Right lobe of liver (tissue), 6 donors: ENCODE data around the gene GP1BB. TPM values are rescaled to one million over a fixed set of nuclear protein-coding genes. Genes with fewer than 3 reads are reported as not detected.
"Not testable (repeated sequence)": the region's sequence is repeated elsewhere in the genome, so short reads cannot be mapped to it uniquely, and the experiment has no call there.

Experiments used
- ATAC-seq, 4 donors: fragments of 200-7000 bp; cut with Tn5 transposase; one replicate each; pipeline ENCODE4 v1.9.1; 2020; ENCODE audit warnings: mild to moderate bottlenecking in 4 of 4, moderate library complexity in 4 of 4
- DNase-seq, 3 donors: peaks; one replicate each; pipeline ENCODE4 v3.0.0-alpha.2; 2020
- H3K27ac ChIP-seq, 3 donors: fragments of 200-600 bp; one replicate each; pipeline ENCODE4 v1.8.0; 2022
- H3K27me3 ChIP-seq, 2 donors: fragments of 200-600 bp; one replicate each; pipeline ENCODE4 v1.8.0; 2022
- H3K36me3 ChIP-seq, 4 donors: fragments of 200-600 bp; sonication (generic) in 1 of 4; one replicate each; pipeline versions ENCODE4 v1.5.1 to v1.8.0; 2017 to 2022; ENCODE audit warnings: control low read depth in 1 of 4
- H3K4me1 ChIP-seq, 4 donors: fragments of 200-600 bp; sonication (generic) in 1 of 4; one replicate each; pipeline versions ENCODE4 v1.5.1 to v1.8.0; 2017 to 2022; ENCODE audit warnings: control low read depth in 1 of 4
- H3K4me3 ChIP-seq, 3 donors: fragments of 200-600 bp; one replicate each; pipeline ENCODE4 v1.8.0; 2022
- H3K9me3 ChIP-seq, 4 donors: fragments of 200-600 bp; sonication (generic) in 1 of 4; one replicate each; pipeline versions ENCODE4 v1.5.1 to v1.8.0; 2017 to 2022; ENCODE audit warnings: control low read depth in 1 of 4
- CTCF ChIP-seq, 4 donors: fragments of 200-600 bp in 3 of 4; fragments of 450-650 bp in 1 of 4; IDR thresholded peaks; one replicate each; pipeline versions ENCODE4 v1.5.1 to v1.8.0; 2016 to 2022; ENCODE audit warnings: antibody characterized with exemption in 4 of 4, mild to moderate bottlenecking in 2 of 4
- POLR2A ChIP-seq: fragments of 450-650 bp; IDR thresholded peaks from one replicate; pipeline ENCODE4 v1.6.1; 2017; ENCODE audit warnings: antibody characterized with exemption, mild to moderate bottlenecking
- WGBS: methylation state at CpG from one replicate; pipeline ENCODE4 v1.1.6; 2018; ENCODE audit warnings: low coverage, low lambda C conversion rate; ENCODE audit not compliant: insufficient coverage; ENCODE audit errors: missing lambda C conversion rate; 5-methylcytosine and 5-hydroxymethylcytosine counted together
- intact Hi-C, 2 donors: fragments of 100-400 bp; cut with DNase I; formaldehyde crosslinking; loops; one replicate each; pipeline versions ENCODE4 v1.11.2 to v1.14.1; 2022
- total RNA-seq, 6 experiments: library from RNA; depleted of rRNA in 2 of 6; stranded (reverse); fragments of >200 nt in 2 of 6; fragmentation: NEBNext Ultra II Directional in 3 of 6; extraction: Animal tissue kit (Norgen Biotek cat#: 25700) in 3 of 6; gene quantifications; one replicate each; pipeline versions ENCODE4 v1.1.0 to v1.2.4, GENCODE V29; 2016 to 2023
- donor health status: DM: no; HTN: yes; CAD: no.
- donor health status: DM: no; HTN: no; CAD: no.
- donor health status: DM: no; HTN: no; CAD: no.
- donor health status: DM: no; HTN: yes; CAD: no.
- donor health status: DM: no; HTN: yes; CAD: no.

Gene GP1BB
- total RNA-seq, 6 experiments from 2014 or later = 0.15 to 1.3 (median 0.62) TPM; not detected in 1

DNA sequence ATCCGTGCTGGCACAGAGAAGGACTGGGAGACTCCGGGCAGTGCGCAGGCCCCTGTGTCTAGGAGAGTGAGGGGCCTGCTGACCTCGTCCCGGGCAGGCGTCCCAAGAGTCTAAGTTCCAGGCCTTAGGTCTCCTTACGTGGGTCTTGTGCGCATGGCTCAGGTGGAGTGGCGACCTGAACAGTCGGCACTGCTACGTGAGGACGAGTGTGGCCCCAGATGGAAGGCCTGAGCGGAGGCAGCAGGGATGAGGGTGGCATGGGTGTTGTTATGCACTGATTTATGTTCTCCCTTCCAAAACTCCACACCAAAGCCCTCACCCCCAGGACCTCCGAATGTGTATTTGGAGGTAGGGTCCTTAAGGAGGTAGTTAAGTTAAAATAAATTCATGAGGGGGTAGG is 29.8 kb upstream of the GP1BB start:
- 83% methylated on average over 1 of the region's 14 CpGs for WGBS
- Histone ChIP-seq H3K4me3 (no peak overlapping the region), H3K9me3 (no peaks in the 10 kb centered on the region), H3K36me3 (no peaks in the 10 kb centered on the region), H3K27ac (no peak overlapping the region), H3K4me1 (no peaks in the 10 kb centered on the region), H3K27me3 (no peaks in the 10 kb centered on the region)
- DNase-seq = no peak
- ATAC-seq = no peak
- TF ChIP-seq CTCF (IDR thresholded peaks at IDR 0.05) (no peak), POLR2A (no peak)
- intact Hi-C loops = no loop called here

GRCh38 chr22:19693981-19694670 is 29.2 kb upstream of the GP1BB start:
- no peaks in the 10 kb centered on the region for H3K36me3 ChIP-seq
- H3K27me3 ChIP-seq = no peaks in the 10 kb centered on the region
- H3K4me1 ChIP-seq = no peaks in the 10 kb centered on the region
- intact Hi-C loops = no loop called here
- H3K9me3 ChIP-seq = no peaks in the 10 kb centered on the region
- TF ChIP-seq CTCF (IDR thresholded peaks at IDR 0.05) (no peak), POLR2A (no peak)
- no peak for DNase-seq
- no peak for ATAC-seq
- 80% methylated on average over 7 of the region's 12 CpGs for WGBS
- H3K27ac ChIP-seq = no peak overlapping the region
- no peak overlapping the region for H3K4me3 ChIP-seq

GRCh38 chr22:19694696-19695095 is 28.6 kb upstream of the GP1BB start:
- TF ChIP-seq POLR2A (no peak), CTCF (IDR thresholded peaks at IDR 0.05) (no peak)
- no peaks in the 10 kb centered on the region for H3K4me1 ChIP-seq
- 84% methylated on average over 10 of the region's 13 CpGs for WGBS
- DNase-seq = no peak
- ATAC-seq = no peak
- H3K9me3 ChIP-seq = no peaks in the 10 kb centered on the region
- H3K27me3 ChIP-seq = no peaks in the 10 kb centered on the region
- H3K27ac ChIP-seq = no peak overlapping the region
- intact Hi-C loops = no loop called here
- no peak overlapping the region for H3K4me3 ChIP-seq
- H3K36me3 ChIP-seq = no peaks in the 10 kb centered on the region

DNA sequence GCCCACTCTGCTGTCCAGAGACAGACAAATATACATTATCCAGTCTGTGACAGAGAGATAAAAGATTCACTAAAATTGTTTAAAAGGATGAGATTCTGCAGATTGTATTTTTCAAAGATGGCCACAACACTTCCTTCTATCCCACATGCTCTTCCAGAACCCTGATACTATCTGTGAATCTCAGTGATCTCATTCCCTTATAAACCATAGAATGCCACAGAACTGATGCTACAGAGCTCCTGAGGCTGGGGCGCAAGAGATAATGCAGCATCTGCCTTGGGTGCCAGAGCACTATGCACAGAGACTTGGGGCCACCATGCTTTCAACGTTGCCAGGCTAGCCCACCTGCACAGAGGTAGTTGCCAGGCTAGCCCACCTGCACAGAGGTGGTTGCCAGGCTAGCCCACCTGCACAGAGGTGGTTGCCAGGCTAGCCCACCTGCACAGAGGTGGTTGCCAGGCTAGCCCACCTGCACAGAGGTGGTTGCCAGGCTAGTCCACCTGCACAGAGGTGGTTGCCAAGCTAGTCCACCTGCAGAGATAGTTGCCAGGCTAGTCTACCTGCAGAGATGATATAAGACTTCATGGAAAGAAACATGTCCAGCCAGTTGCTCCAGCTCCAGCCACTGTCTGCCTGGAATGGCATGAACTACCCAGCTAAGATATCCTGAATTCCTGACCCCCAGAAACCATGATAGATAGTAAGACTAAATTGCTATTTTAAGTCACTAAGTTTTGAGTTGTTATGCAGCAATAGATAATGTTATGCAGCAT is 26.6 kb upstream of the GP1BB start:
- intact Hi-C loops = no loop called here
- TF ChIP-seq CTCF (IDR thresholded peaks at IDR 0.05) (no peak), POLR2A (no peak)
- ATAC-seq = no peak
- Histone ChIP-seq H3K27ac (no peak overlapping the region), H3K27me3 (no peaks in the 10 kb centered on the region), H3K36me3 (no peaks in the 10 kb centered on the region), H3K4me1 (no peaks in the 10 kb centered on the region), H3K9me3 (no peaks in the 10 kb centered on the region), H3K4me3 (no peak overlapping the region)
- no peak for DNase-seq
- WGBS = 70% methylated on average over 2 of the region's 2 CpGs

DNA sequence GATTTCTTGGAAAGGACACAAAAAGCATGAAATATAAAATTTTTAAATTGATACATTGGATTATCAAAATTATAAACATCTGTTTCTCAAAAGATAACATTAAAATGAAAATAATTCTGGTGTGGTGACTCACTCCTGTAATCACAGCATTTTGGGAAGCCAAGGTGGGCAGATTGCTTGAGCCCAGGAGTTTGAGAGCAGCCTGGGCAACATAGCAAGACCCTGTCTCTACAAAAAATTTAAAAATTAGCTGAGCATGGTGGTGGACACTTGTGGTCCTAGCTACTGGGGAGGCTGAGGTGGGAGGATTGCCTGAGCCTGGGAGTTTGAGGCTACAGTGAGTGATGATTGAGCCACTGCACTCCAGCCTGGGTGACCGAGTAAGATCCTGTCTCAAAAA is 25.5 kb upstream of the GP1BB start:
- intact Hi-C loops, ATAC-seq, H3K4me1 ChIP-seq, H3K4me3 ChIP-seq, DNase-seq, H3K27me3 ChIP-seq, H3K9me3 ChIP-seq, H3K36me3 ChIP-seq, H3K27ac ChIP-seq: not testable (repeated sequence)
- 80% methylated on average over 1 of the region's 1 CpG for WGBS
